Measurements from ENCODE around the gene PNMA3. TPM values are rescaled to one million over a fixed set of nuclear protein-coding genes. Genes with fewer than 3 reads are reported as not detected.
"Not testable (repeated sequence)": the region's sequence is repeated elsewhere in the genome, so short reads cannot be mapped to it uniquely, and the experiment has no call there.

Gene PNMA3
- total and polyA plus RNA-seq, 2 experiments from 2014 or later, result 2.5 to 8.5 TPM

DNA sequence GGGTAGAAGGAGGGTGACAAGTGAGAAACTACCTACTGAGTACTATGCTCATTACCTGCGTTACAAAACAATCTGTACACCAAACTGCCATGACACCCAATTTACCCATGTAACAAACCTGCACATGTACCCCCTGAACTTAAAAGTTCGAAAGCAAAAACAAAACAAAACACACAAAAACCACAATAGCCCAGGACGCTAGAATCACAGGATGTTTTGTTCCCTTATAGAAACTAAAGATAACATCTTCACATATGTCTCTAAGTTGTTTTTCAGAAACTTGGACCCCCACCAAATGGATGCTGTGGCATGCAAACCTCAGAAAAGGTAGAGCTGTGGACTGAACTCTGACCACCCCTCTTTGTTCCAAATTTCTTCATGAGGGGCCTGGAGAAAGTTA lies 37.1 kb upstream of the PNMA3 start (continued):
- TF ChIP-seq ZNF462 (CRISPR knock-in tag; IDR thresholded peaks at IDR 0.05) (no peak), REST (IDR thresholded peaks at IDR 0.05; ENCODE audit: unreplicated experiment) (no peak), CREB1 (CRISPR knock-in tag; IDR thresholded peaks at IDR 0.05; ENCODE audit: low read depth) (no peak), ZNF331 (CRISPR knock-in tag; IDR thresholded peaks at IDR 0.05; ENCODE audit: low read depth) (no peak), EZH2 (IDR thresholded peaks at IDR 0.05; ENCODE audit: low read depth, unreplicated experiment) (no peak), NANOG (IDR thresholded peaks at IDR 0.05; ENCODE audit: borderline replicate concordance) (no peak), POLR2AphosphoS5 (IDR thresholded peaks at IDR 0.05; ENCODE audit: low read depth) (no peak), JUNB (IDR thresholded peaks at IDR 0.05; ENCODE audit: unreplicated experiment) (no peak), EZH2phosphoT487 (IDR thresholded peaks at IDR 0.05; ENCODE audit: unreplicated experiment) (no peak)

DNA sequence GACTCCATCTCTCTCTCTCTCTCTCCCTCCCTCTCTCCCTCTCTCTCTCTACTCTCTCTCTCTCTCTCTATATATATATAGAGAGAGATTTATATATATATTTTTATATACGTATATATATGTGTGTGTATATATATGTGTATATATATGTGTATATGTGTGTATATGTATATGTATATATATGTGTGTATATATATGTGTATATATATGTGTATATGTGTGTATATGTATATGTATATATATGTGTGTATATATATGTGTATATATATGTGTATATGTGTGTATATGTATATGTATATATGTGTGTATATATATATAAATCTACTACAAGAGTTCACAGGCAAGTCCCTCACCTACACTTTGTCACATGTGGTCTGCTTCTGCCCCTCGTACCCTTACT lies 29.8 kb upstream of the PNMA3 start:
- H3K4me2 ChIP-seq; H3F3A ChIP-seq (replicated peaks; ENCODE audit: low read depth); H3K4me1 Mint-ChIP-seq; DNase-seq (ENCODE audit: low spot score); ATAC-seq; H3K4me3 Mint-ChIP-seq; H3K27ac Mint-ChIP-seq; H4K20me1 ChIP-seq (replicated peaks; ENCODE audit: insufficient read depth); H3K27ac ChIP-seq (ENCODE audit: low read depth); H3K9me3 Mint-ChIP-seq; H3K4me1 ChIP-seq (ENCODE audit: insufficient read depth); H3K9me2 ChIP-seq (ENCODE audit: insufficient read depth); H3K36me3 ChIP-seq (ENCODE audit: insufficient read depth); H3K36me3 Mint-ChIP-seq (ENCODE audit: low read depth); H3K27me3 ChIP-seq (ENCODE audit: insufficient read depth); H3K27me3 Mint-ChIP-seq (ENCODE audit: insufficient read depth, low read depth, poor library complexity); H3K4me3 ChIP-seq; H2AFZ ChIP-seq; H3K79me2 ChIP-seq (replicated peaks; ENCODE audit: insufficient read depth): not testable (repeated sequence)

GRCh38 chrX:153028487-153028886 lies 27.8 kb upstream of the PNMA3 start:
- H3K4me1 Mint-ChIP-seq, H3K4me3 Mint-ChIP-seq: not testable (repeated sequence)
- ATAC-seq, result peak; percentile 24; the same call in 1 of the 3 replicates

More at GRCh38 chrX:153028487-153028886, 27.8 kb upstream of the PNMA3 start:
- H3K79me2 ChIP-seq (replicated peaks; ENCODE audit: insufficient read depth); H3K27ac ChIP-seq (ENCODE audit: low read depth); DNase-seq (ENCODE audit: low spot score); H3K27me3 ChIP-seq (ENCODE audit: insufficient read depth); H3K27ac Mint-ChIP-seq; H2AFZ ChIP-seq; H3K9me2 ChIP-seq (ENCODE audit: insufficient read depth); H3K9me3 Mint-ChIP-seq; H3K4me2 ChIP-seq; H3K4me3 ChIP-seq; H3K36me3 Mint-ChIP-seq (ENCODE audit: low read depth); H3K4me1 ChIP-seq (ENCODE audit: insufficient read depth); H4K20me1 ChIP-seq (replicated peaks; ENCODE audit: insufficient read depth); H3K27me3 Mint-ChIP-seq (ENCODE audit: insufficient read depth, low read depth, poor library complexity); H3F3A ChIP-seq (replicated peaks; ENCODE audit: low read depth); H3K36me3 ChIP-seq (ENCODE audit: insufficient read depth): not testable (repeated sequence)

Data from GM23338 (cell line).